Panc1 (cell line): ENCODE data around the gene RHBDL1. TPM values are rescaled to one million over a fixed set of nuclear protein-coding genes. Genes with fewer than 3 reads are reported as not detected.
A peak's percentile ranks its signal among the peaks of the same experiment; 100 is the strongest.

ENCODE experiments used
- ATAC-seq: fragments of 200-7000 bp; cut with Tn5 transposase; 2 replicates; pipeline ENCODE4 v1.9.1; 2020; ENCODE audit warnings: mild to moderate bottlenecking, moderate library complexity
- BruUV-seq: library from RNA; stranded (reverse); fragments of 400-500 nt; replicated peaks from 2 replicates; lab custom pipeline; 2021; lab: Mats Ljungman, UMichigan
- CTCF ChIA-PET: fragments of 300-600 bp; sonication (Branson Sonifier 250); formaldehyde crosslinking; loops from one replicate; lab custom pipeline; 2022; ENCODE audit warnings: antibody characterized with exemption; lab: Charles Lee
- POLR2A ChIA-PET: fragments of 300-600 bp; sonication (Branson Sonifier 250); formaldehyde crosslinking; loops from one replicate; lab custom pipeline; 2022; ENCODE audit warnings: antibody characterized with exemption; lab: Charles Lee
- DNase-seq: peaks from one replicate; pipeline ENCODE4 v3.0.0-alpha.2; 2010; ENCODE audit warnings: low read depth, low spot score
- H3K27ac ChIP-seq: 2 replicates; pipeline ENCODE4 v1.5.1; 2011; ENCODE audit warnings: mild to moderate bottlenecking, low read length, inconsistent platforms
- H3K27me3 ChIP-seq: fragments of 200-500 bp; sonication (Bioruptor generic); 2 replicates; pipeline ENCODE4 v1.6.0; 2014; ENCODE audit warnings: low read length, inconsistent platforms; ENCODE audit not compliant: control insufficient read depth, insufficient read depth
- H3K36me3 ChIP-seq: fragments of 200-500 bp; sonication (Bioruptor generic); 2 replicates; pipeline ENCODE4 v1.5.1; 2014; ENCODE audit warnings: inconsistent platforms, mild to moderate bottlenecking, low read length, moderate library complexity; ENCODE audit not compliant: control insufficient read depth, insufficient read depth
- H3K4me1 ChIP-seq: 2 replicates; pipeline ENCODE4 v1.5.1; 2011; ENCODE audit warnings: inconsistent platforms, mild to moderate bottlenecking, low read length, moderate library complexity; ENCODE audit not compliant: control insufficient read depth, insufficient read depth
- H3K4me3 ChIP-seq, 2 experiments: 2 replicates each; pipeline ENCODE4 v1.5.1; 2011 to 2012; ENCODE audit warnings: low read depth in 2 of 2, low read length in 2 of 2, mild to moderate bottlenecking in 2 of 2, inconsistent platforms in 1 of 2, moderate library complexity in 1 of 2
- H3K9me3 ChIP-seq: fragments of 200-500 bp; sonication (Bioruptor generic); 2 replicates; pipeline ENCODE4 v1.5.1; 2014; ENCODE audit warnings: low read depth, mild to moderate bottlenecking, inconsistent platforms, low read length, moderate library complexity; ENCODE audit not compliant: control insufficient read depth, insufficient read depth
- POLR2AphosphoS5 ChIP-seq: IDR thresholded peaks from 2 replicates; pipeline ENCODE4 v1.6.1; 2012; ENCODE audit warnings: mild to moderate bottlenecking, low read depth, low read length, moderate library complexity
- SIN3A ChIP-seq: IDR thresholded peaks from 2 replicates; pipeline ENCODE4 v1.6.1; 2012; ENCODE audit warnings: low read depth, mild to moderate bottlenecking, low read length, moderate library complexity, borderline replicate concordance; ENCODE audit not compliant: insufficient read depth
- TCF7L2 ChIP-seq: IDR thresholded peaks from 2 replicates; pipeline ENCODE4 v1.6.1; 2011; ENCODE audit warnings: mild to moderate bottlenecking, low read depth, low read length, inconsistent platforms
- in situ Hi-C: cut with HindIII; loops from 2 replicates; pipeline ENCODE4 v1.10.0; 2016; ENCODE audit warnings: low sequenced_read_pairs, low pct_unique_long_range_greater_than_20kb
- intact Hi-C: fragments of 100-400 bp; cut with micrococcal nuclease; formaldehyde crosslinking; loops from one replicate; pipeline ENCODE4 v1.10.0; 2022; ENCODE audit not compliant: unreplicated experiment
- total RNA-seq: library from RNA; stranded (reverse); gene quantifications from one replicate; pipeline ENCODE4 v1.2.1, GENCODE V29; 2021; ENCODE audit not compliant: unreplicated experiment
- TF ChIP-seq, protein P1 (sequence below), 2 experiments: IDR thresholded peaks; 2 replicates each; pipeline ENCODE4 v1.6.1; 2011 to 2012; ENCODE audit warnings: low read depth in 2 of 2, control low read depth in 1 of 2, low read length in 1 of 2, mild to moderate bottlenecking in 1 of 2, moderate library complexity in 1 of 2; ENCODE audit not compliant: insufficient read depth in 1 of 2
- TF ChIP-seq, protein P2 (sequence below): fragments of 450-650 bp; IDR thresholded peaks from 2 replicates; pipeline ENCODE4 v1.5.1; 2017; ENCODE audit warnings: mild to moderate bottlenecking

The RHBDL1 gene
- total RNA-seq, 1 experiment from 2014 or later: 6.6 TPM

DNA sequence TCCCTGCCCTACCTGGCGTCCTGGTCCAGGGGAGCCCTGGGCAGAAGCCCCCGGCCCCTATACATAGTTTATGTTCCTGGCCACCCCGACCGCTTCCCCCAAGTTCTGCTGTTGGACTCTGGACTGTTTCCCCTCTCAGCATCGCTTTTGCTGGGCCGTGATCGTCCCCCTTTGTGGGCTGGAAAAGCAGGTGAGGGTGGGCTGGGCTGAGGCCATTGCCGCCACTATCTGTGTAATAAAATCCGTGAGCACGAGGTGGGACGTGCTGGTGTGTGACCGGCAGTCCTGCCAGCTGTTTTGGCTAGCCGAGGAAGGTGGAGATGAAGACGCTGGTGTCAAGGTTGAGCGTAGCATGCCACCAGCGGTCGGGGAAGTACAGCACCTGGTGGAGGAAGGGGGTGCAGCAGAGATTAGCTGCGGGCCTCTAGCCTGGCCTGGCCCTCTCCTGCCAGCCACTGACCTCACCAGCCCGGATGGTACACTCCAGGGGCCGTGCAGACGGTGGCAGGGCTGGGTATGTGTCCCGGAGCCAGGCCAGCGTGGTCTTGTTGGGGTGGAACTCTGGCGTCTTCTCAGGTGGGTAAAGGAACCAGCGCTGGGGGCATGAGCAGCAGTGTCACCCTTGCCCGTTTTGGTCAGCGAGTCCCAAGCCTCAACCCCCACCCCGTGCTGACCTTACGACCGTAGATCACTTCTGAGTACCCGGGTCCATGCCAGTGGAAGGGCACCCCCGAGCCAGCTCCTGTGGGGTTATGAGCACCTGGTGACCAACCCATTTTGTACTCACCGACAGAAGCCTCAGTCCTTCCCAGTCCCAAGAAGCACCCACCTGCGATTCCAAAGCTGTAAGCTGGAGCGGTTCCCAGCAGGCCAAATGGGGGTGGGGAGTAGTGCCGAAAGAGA, 7.3 kb downstream of the RHBDL1 start:
- TF ChIP-seq POLR2AphosphoS5 (peak; percentile 28; the same call in 1 of the 2 replicates), SIN3A (peak; percentile 74; the same call in 1 of the 2 replicates), TCF7L2 (no peak)
- TF ChIP-seq, protein P1, sequence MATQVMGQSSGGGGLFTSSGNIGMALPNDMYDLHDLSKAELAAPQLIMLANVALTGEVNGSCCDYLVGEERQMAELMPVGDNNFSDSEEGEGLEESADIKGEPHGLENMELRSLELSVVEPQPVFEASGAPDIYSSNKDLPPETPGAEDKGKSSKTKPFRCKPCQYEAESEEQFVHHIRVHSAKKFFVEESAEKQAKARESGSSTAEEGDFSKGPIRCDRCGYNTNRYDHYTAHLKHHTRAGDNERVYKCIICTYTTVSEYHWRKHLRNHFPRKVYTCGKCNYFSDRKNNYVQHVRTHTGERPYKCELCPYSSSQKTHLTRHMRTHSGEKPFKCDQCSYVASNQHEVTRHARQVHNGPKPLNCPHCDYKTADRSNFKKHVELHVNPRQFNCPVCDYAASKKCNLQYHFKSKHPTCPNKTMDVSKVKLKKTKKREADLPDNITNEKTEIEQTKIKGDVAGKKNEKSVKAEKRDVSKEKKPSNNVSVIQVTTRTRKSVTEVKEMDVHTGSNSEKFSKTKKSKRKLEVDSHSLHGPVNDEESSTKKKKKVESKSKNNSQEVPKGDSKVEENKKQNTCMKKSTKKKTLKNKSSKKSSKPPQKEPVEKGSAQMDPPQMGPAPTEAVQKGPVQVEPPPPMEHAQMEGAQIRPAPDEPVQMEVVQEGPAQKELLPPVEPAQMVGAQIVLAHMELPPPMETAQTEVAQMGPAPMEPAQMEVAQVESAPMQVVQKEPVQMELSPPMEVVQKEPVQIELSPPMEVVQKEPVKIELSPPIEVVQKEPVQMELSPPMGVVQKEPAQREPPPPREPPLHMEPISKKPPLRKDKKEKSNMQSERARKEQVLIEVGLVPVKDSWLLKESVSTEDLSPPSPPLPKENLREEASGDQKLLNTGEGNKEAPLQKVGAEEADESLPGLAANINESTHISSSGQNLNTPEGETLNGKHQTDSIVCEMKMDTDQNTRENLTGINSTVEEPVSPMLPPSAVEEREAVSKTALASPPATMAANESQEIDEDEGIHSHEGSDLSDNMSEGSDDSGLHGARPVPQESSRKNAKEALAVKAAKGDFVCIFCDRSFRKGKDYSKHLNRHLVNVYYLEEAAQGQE (IDR thresholded peaks at IDR 0.05; ENCODE audit: insufficient read depth in 1 of 2, low read depth in 2 of 2, low read length in 1 of 2): no peak; a peak in 1 of 4 replicates
- TF ChIP-seq, protein P2, sequence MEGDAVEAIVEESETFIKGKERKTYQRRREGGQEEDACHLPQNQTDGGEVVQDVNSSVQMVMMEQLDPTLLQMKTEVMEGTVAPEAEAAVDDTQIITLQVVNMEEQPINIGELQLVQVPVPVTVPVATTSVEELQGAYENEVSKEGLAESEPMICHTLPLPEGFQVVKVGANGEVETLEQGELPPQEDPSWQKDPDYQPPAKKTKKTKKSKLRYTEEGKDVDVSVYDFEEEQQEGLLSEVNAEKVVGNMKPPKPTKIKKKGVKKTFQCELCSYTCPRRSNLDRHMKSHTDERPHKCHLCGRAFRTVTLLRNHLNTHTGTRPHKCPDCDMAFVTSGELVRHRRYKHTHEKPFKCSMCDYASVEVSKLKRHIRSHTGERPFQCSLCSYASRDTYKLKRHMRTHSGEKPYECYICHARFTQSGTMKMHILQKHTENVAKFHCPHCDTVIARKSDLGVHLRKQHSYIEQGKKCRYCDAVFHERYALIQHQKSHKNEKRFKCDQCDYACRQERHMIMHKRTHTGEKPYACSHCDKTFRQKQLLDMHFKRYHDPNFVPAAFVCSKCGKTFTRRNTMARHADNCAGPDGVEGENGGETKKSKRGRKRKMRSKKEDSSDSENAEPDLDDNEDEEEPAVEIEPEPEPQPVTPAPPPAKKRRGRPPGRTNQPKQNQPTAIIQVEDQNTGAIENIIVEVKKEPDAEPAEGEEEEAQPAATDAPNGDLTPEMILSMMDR: peak; percentile 24
- Histone ChIP-seq H3K9me3 (no peaks in the 10 kb centered on the region), H3K27me3 (no peaks in the 10 kb centered on the region), H3K27ac (peak overlapping the region; percentile 87), H3K4me1 (peaks cover 18% of the 10 kb centered on the region), H3K36me3 (peaks cover 5% of the 10 kb centered on the region; the same call in 1 of the 2 replicates), H3K4me3 (peak overlapping the region; percentile 66 to 71)
- no TSS peak for BruUV-seq
- CTCF ChIA-PET: no interaction called here
- in situ Hi-C loops (no loop called here), intact Hi-C loops (loop anchor here (10.0 kb wide), 1 partner anchor 1092 kb away; the partner anchor contains the start of genes EME2, MRPS34 and NME3)
- POLR2A ChIA-PET: no interaction called here
- ATAC-seq (peak; percentile 7), DNase-seq (no peak)

DNA sequence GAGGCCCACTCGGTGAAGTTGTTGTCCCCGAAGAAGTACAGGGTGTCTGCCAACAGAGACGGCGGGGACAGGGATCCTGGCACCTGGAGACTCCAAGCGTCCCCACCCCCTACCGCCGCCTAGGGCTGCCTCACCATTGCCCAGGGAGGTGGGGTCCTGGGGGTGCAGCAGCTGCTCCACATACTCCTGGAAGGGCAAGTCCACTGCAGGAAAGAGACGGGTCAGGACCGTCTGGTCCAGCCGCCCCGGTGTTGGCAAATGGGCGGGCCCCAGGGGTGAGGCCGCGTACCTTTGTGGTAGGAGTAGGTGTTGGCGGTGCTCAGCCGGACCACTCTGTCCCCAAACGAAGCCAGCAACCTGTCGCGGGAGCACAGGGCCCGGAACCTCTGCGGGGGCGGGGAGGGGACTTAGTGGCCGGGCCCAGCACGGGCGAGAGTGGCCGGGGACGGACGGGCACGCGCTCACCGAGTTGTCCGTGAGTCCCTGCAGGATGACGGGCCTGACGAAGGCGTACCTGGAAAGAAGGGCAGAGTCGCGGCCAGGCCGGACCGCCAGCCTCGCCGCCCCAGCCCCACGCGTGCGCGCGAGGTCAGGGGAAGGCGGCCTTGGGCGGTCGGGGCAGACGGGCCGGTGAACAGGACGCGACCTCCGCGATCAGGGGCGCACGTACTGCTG, 8.1 kb downstream of the RHBDL1 start:
- Histone ChIP-seq H3K27me3 (no peaks in the 10 kb centered on the region), H3K4me1 (peaks cover 18% of the 10 kb centered on the region), H3K36me3 (peaks cover 5% of the 10 kb centered on the region; the same call in 1 of the 2 replicates), H3K27ac (peak overlapping the region; percentile 87), H3K9me3 (no peaks in the 10 kb centered on the region), H3K4me3 (peak overlapping the region; percentile 66 to 71)
- TF ChIP-seq, protein P1 (IDR thresholded peaks at IDR 0.05; ENCODE audit: insufficient read depth in 1 of 2, low read depth in 2 of 2, low read length in 1 of 2): no peak
- TF ChIP-seq SIN3A: no peak
- TF ChIP-seq, protein P2: no peak
- TF ChIP-seq POLR2AphosphoS5: no peak
- no peak for TF ChIP-seq TCF7L2
- in situ Hi-C loops (no loop called here), intact Hi-C loops (loop anchor here (10.0 kb wide), 1 partner anchor 1091 kb away; the partner anchor contains the start of genes EME2, MRPS34 and NME3)
- no TSS peak for BruUV-seq
- ChIA-PET CTCF (no interaction called here), POLR2A (no interaction called here)
- DNase-seq (no peak), ATAC-seq (peak; percentile 7)
